ENCODE measurements around the gene BTBD2. TPM values are rescaled to one million over a fixed set of nuclear protein-coding genes. Genes with fewer than 3 reads are reported as not detected.

Gene BTBD2
- total and polyA plus RNA-seq, 2 experiments from 2014 or later: 126 to 155 TPM

GRCh38 chr19:2022289-2022688 is 6.8 kb upstream of the BTBD2 start:
- no peak for DNase-seq (ENCODE audit: low read depth in 1 of 2, low spot score in 1 of 2)
- no peak for TF ChIP-seq CTCF (IDR thresholded peaks at IDR 0.05; ENCODE audit: low read depth, low read length)
- Histone ChIP-seq H3K9me3 (ENCODE audit: low read depth) (no peaks in the 10 kb centered on the region), H3K27me3 (no peaks in the 10 kb centered on the region), H3K4me3 (no peak overlapping the region), H3K4me1 (ENCODE audit: low read depth) (no peaks in the 10 kb centered on the region), H3K36me3 (no peaks in the 10 kb centered on the region), H3K27ac (no peak overlapping the region)

GRCh38 chr19:2021453-2022140 is 6.1 kb upstream of the BTBD2 start:
- no peak for TF ChIP-seq CTCF (IDR thresholded peaks at IDR 0.05; ENCODE audit: low read depth, low read length)
- H3K4me3 ChIP-seq: no peak overlapping the region
- H3K27me3 ChIP-seq: no peaks in the 10 kb centered on the region
- no peaks in the 10 kb centered on the region for H3K4me1 ChIP-seq (ENCODE audit: low read depth)
- H3K9me3 ChIP-seq (ENCODE audit: low read depth): no peaks in the 10 kb centered on the region
- DNase-seq (ENCODE audit: low read depth in 1 of 2, low spot score in 1 of 2): no peak
- no peaks in the 10 kb centered on the region for H3K36me3 ChIP-seq
- H3K27ac ChIP-seq: no peak overlapping the region

- H3K27ac ChIP-seq: no peak overlapping the region
- no peaks in the 10 kb centered on the region for H3K36me3 ChIP-seq
- H3K4me1 ChIP-seq (ENCODE audit: low read depth): no peaks in the 10 kb centered on the region
- H3K27me3 ChIP-seq: no peaks in the 10 kb centered on the region
- no peak overlapping the region for H3K4me3 ChIP-seq
- no peak for TF ChIP-seq CTCF (IDR thresholded peaks at IDR 0.05; ENCODE audit: low read depth, low read length)
- no peak for DNase-seq (ENCODE audit: low read depth in 1 of 2, low spot score in 1 of 2)
- H3K9me3 ChIP-seq (ENCODE audit: low read depth): no peaks in the 10 kb centered on the region
These were observed 3.2 kb upstream of the BTBD2 start for GRCh38 chr19:2018752-2019151.

- Histone ChIP-seq H3K4me3 (peak overlapping the region; percentile 3), H3K36me3 (no peaks in the 10 kb centered on the region), H3K4me1 (ENCODE audit: low read depth) (no peaks in the 10 kb centered on the region), H3K9me3 (ENCODE audit: low read depth) (no peaks in the 10 kb centered on the region), H3K27ac (no peak overlapping the region), H3K27me3 (no peaks in the 10 kb centered on the region)
- no peak for TF ChIP-seq CTCF (IDR thresholded peaks at IDR 0.05; ENCODE audit: low read depth, low read length)
- peak; percentile 63 to 90 for DNase-seq (ENCODE audit: low read depth in 1 of 2, low spot score in 1 of 2)
These were observed 710 bp upstream of the BTBD2 start for GRCh38 chr19:2016041-2016807.

- Histone ChIP-seq H3K4me1 (ENCODE audit: low read depth) (no peaks in the 10 kb centered on the region), H3K4me3 (peak overlapping the region; percentile 67), H3K27me3 (no peaks in the 10 kb centered on the region), H3K9me3 (ENCODE audit: low read depth) (no peaks in the 10 kb centered on the region), H3K27ac (no peak overlapping the region), H3K36me3 (no peaks in the 10 kb centered on the region)
- DNase-seq (ENCODE audit: low read depth in 1 of 2, low spot score in 1 of 2): peak; percentile 25 to 66
- no peak for TF ChIP-seq CTCF (IDR thresholded peaks at IDR 0.05; ENCODE audit: low read depth, low read length)
These were observed 545 bp downstream of the BTBD2 start for GRCh38 chr19:2014731-2015607.
